Measurements from ENCODE around the gene ADGB.
"Not testable (repeated sequence)": the region's sequence is repeated elsewhere in the genome, so short reads cannot be mapped to it uniquely, and the experiment has no call there.

ADGB gene

GRCh38 chr6:146791930-146792329 is 193.2 kb downstream of the ADGB start:
- H3K4me3 ChIP-seq (ENCODE audit: low read length): no peak overlapping the region
- H3K36me3 ChIP-seq (ENCODE audit: insufficient read depth, low read length): no peaks in the 10 kb centered on the region
- H2AFZ ChIP-seq (ENCODE audit: low read depth, low read length): no peak overlapping the region
- H3K27me3 ChIP-seq (ENCODE audit: insufficient read depth, low read length): no peaks in the 10 kb centered on the region
- H3K9me3 ChIP-seq (ENCODE audit: low read length): no peaks in the 10 kb centered on the region
- H3K4me1 ChIP-seq (ENCODE audit: insufficient read depth, low read length): no peaks in the 10 kb centered on the region

GRCh38 chr6:146793218-146793617 is 194.4 kb downstream of the ADGB start:
- H2AFZ ChIP-seq (ENCODE audit: low read depth, low read length); H3K9me3 ChIP-seq (ENCODE audit: low read length); H3K4me1 ChIP-seq (ENCODE audit: insufficient read depth, low read length); H3K36me3 ChIP-seq (ENCODE audit: insufficient read depth, low read length); H3K27me3 ChIP-seq (ENCODE audit: insufficient read depth, low read length); H3K4me3 ChIP-seq (ENCODE audit: low read length): not testable (repeated sequence)

GRCh38 chr6:146795479-146796133 is 196.8 kb downstream of the ADGB start:
- Histone ChIP-seq H3K4me1 (ENCODE audit: insufficient read depth, low read length) (no peaks in the 10 kb centered on the region), H3K9me3 (ENCODE audit: low read length) (no peaks in the 10 kb centered on the region), H3K36me3 (ENCODE audit: insufficient read depth, low read length) (no peaks in the 10 kb centered on the region), H3K27me3 (ENCODE audit: insufficient read depth, low read length) (no peaks in the 10 kb centered on the region), H3K4me3 (ENCODE audit: low read length) (no peak overlapping the region), H2AFZ (ENCODE audit: low read depth, low read length) (no peak overlapping the region)

DNA sequence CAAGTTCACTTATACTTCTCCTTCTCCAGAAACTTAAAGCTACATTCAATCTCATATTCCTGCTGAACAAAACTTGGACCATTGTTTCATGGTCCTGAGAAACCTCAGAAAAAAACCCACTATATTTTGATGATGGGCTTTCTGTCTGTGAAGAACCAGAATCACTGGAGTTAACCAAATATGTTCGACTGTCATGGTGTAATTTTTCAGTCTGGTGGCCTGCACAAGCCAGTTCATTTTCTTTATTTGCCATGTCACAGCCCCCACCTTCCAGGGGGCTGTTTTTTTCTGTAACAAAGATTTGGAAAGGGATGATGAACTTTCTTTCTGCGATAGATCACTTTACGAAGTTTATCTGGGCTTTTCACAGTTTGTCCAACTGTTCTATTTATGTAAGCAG is 204.4 kb downstream of the ADGB start:
- H2AFZ ChIP-seq (ENCODE audit: low read depth, low read length); H3K4me1 ChIP-seq (ENCODE audit: insufficient read depth, low read length); H3K9me3 ChIP-seq (ENCODE audit: low read length); H3K27me3 ChIP-seq (ENCODE audit: insufficient read depth, low read length); H3K4me3 ChIP-seq (ENCODE audit: low read length); H3K36me3 ChIP-seq (ENCODE audit: insufficient read depth, low read length): not testable (repeated sequence)

- Histone ChIP-seq H3K4me3 (ENCODE audit: low read length) (no peak overlapping the region), H3K36me3 (ENCODE audit: insufficient read depth, low read length) (no peaks in the 10 kb centered on the region), H2AFZ (ENCODE audit: low read depth, low read length) (no peak overlapping the region), H3K27me3 (ENCODE audit: insufficient read depth, low read length) (no peaks in the 10 kb centered on the region), H3K9me3 (ENCODE audit: low read length) (no peaks in the 10 kb centered on the region), H3K4me1 (ENCODE audit: insufficient read depth, low read length) (no peaks in the 10 kb centered on the region)
Measured at GRCh38 chr6:146803601-146804000, 204.8 kb downstream of the ADGB start.

- no peaks in the 10 kb centered on the region for H3K9me3 ChIP-seq (ENCODE audit: low read length)
- no peak overlapping the region for H3K4me3 ChIP-seq (ENCODE audit: low read length)
- no peak overlapping the region for H2AFZ ChIP-seq (ENCODE audit: low read depth, low read length)
- H3K4me1 ChIP-seq (ENCODE audit: insufficient read depth, low read length): no peaks in the 10 kb centered on the region
- H3K27me3 ChIP-seq (ENCODE audit: insufficient read depth, low read length): no peaks in the 10 kb centered on the region
- H3K36me3 ChIP-seq (ENCODE audit: insufficient read depth, low read length): no peaks in the 10 kb centered on the region
Measured at GRCh38 chr6:146805546-146806325, 207.0 kb downstream of the ADGB start.

- not testable (repeated sequence) for H3K9me3 ChIP-seq (ENCODE audit: low read length); H2AFZ ChIP-seq (ENCODE audit: low read depth, low read length); H3K4me1 ChIP-seq (ENCODE audit: insufficient read depth, low read length); H3K27me3 ChIP-seq (ENCODE audit: insufficient read depth, low read length); H3K4me3 ChIP-seq (ENCODE audit: low read length); H3K36me3 ChIP-seq (ENCODE audit: insufficient read depth, low read length)
Measured at GRCh38 chr6:146809014-146809413, 210.2 kb downstream of the ADGB start.

- H2AFZ ChIP-seq (ENCODE audit: low read depth, low read length); H3K27me3 ChIP-seq (ENCODE audit: insufficient read depth, low read length); H3K9me3 ChIP-seq (ENCODE audit: low read length); H3K4me3 ChIP-seq (ENCODE audit: low read length); H3K36me3 ChIP-seq (ENCODE audit: insufficient read depth, low read length); H3K4me1 ChIP-seq (ENCODE audit: insufficient read depth, low read length): not testable (repeated sequence)
Measured at GRCh38 chr6:146812811-146813321, 214.1 kb downstream of the ADGB start.

- H3K27me3 ChIP-seq (ENCODE audit: insufficient read depth, low read length): no peaks in the 10 kb centered on the region
- H3K9me3 ChIP-seq (ENCODE audit: low read length): no peaks in the 10 kb centered on the region
- H2AFZ ChIP-seq (ENCODE audit: low read depth, low read length): no peak overlapping the region
- no peaks in the 10 kb centered on the region for H3K36me3 ChIP-seq (ENCODE audit: insufficient read depth, low read length)
- H3K4me1 ChIP-seq (ENCODE audit: insufficient read depth, low read length): no peaks in the 10 kb centered on the region
- no peak overlapping the region for H3K4me3 ChIP-seq (ENCODE audit: low read length)
Measured at GRCh38 chr6:146813554-146813953, 214.8 kb downstream of the ADGB start.

GRCh38 chr6:146814148-146814750 is 215.5 kb downstream of the ADGB start:
- no peaks in the 10 kb centered on the region for H3K27me3 ChIP-seq (ENCODE audit: insufficient read depth, low read length)
- H3K36me3 ChIP-seq (ENCODE audit: insufficient read depth, low read length): no peaks in the 10 kb centered on the region
- no peak overlapping the region for H2AFZ ChIP-seq (ENCODE audit: low read depth, low read length)
- no peaks in the 10 kb centered on the region for H3K9me3 ChIP-seq (ENCODE audit: low read length)
- no peak overlapping the region for H3K4me3 ChIP-seq (ENCODE audit: low read length)
- no peaks in the 10 kb centered on the region for H3K4me1 ChIP-seq (ENCODE audit: insufficient read depth, low read length)

GRCh38 chr6:146815511-146816462 is 217.0 kb downstream of the ADGB start:
- H2AFZ ChIP-seq (ENCODE audit: low read depth, low read length); H3K9me3 ChIP-seq (ENCODE audit: low read length); H3K36me3 ChIP-seq (ENCODE audit: insufficient read depth, low read length); H3K4me3 ChIP-seq (ENCODE audit: low read length); H3K27me3 ChIP-seq (ENCODE audit: insufficient read depth, low read length); H3K4me1 ChIP-seq (ENCODE audit: insufficient read depth, low read length): not testable (repeated sequence)

DNA sequence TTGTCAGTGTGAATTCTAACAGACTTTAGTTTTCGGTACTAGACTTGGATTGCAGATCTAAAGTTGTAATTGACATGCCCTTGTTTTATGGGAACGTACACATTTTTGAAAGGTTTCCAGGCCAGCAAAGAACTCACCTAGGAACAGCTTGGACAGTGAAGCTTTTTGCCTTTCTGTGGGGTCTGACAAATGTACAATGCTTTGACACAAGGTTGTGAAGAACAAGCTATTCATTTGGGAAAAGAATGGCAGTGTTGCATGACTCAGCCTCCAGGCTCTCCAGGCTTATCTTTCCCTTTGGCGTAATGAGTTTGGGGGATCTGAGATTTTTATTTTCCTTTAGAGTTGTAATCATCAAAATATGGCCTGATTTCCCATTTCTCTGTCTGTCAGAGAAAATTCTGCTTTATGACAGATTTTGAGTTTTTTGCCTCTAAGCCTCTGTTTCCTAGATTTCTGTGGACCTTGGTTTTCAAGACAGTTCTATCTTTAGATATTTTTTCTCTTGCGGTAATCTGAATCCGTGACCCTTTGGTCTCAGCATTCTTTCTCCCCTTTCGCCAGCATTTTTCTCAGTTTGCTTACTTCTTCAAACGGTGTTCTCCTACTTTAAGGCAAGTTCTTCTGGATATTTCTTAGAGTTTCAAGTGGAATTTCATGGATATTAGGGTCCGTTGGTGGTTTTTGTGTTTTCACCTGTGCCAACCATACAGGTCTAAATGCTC is 221.0 kb downstream of the ADGB start:
- no peaks in the 10 kb centered on the region for H3K36me3 ChIP-seq (ENCODE audit: insufficient read depth, low read length)
- peaks cover 2% of the 10 kb centered on the region for H3K4me1 ChIP-seq (ENCODE audit: insufficient read depth, low read length)

More for the DNA sequence above, 221.0 kb downstream of the ADGB start:
- H3K27me3 ChIP-seq (ENCODE audit: insufficient read depth, low read length): no peaks in the 10 kb centered on the region
- no peaks in the 10 kb centered on the region for H3K9me3 ChIP-seq (ENCODE audit: low read length)
- H2AFZ ChIP-seq (ENCODE audit: low read depth, low read length): no peak overlapping the region
- H3K4me3 ChIP-seq (ENCODE audit: low read length): no peak overlapping the region

All from neuron (in vitro differentiated cells).